BLaER1 (cell line): ENCODE results near the gene BPTF.
"Not testable (repeated sequence)": the region's sequence is repeated elsewhere in the genome, so short reads cannot be mapped to it uniquely, and the experiment has no call there.

Experiments used
- H3K27ac ChIP-seq: shearing (Covaris generic); formaldehyde crosslinking; 2 replicates; pipeline ENCODE4 v1.8.1; 2022
- H3K27me3 ChIP-seq: shearing (Covaris generic); formaldehyde crosslinking; 2 replicates; pipeline ENCODE4 v1.8.1; 2022
- H3K36me3 ChIP-seq: shearing (Covaris generic); formaldehyde crosslinking; 2 replicates; pipeline ENCODE4 v1.8.1; 2022
- H3K4me1 ChIP-seq: shearing (Covaris generic); formaldehyde crosslinking; 2 replicates; pipeline ENCODE4 v1.8.1; 2022
- H3K4me2 ChIP-seq: shearing (Covaris generic); formaldehyde crosslinking; 2 replicates; pipeline ENCODE4 v1.8.1; 2022
- H3K4me3 ChIP-seq: shearing (Covaris generic); formaldehyde crosslinking; 2 replicates; pipeline ENCODE4 v1.8.1; 2022
- H3K9ac ChIP-seq: shearing (Covaris generic); formaldehyde crosslinking; 2 replicates; pipeline ENCODE4 v1.8.1; 2022
- H3K9me3 ChIP-seq: shearing (Covaris generic); formaldehyde crosslinking; 2 replicates; pipeline ENCODE4 v1.8.1; 2022
- H4K20me1 ChIP-seq: shearing (Covaris generic); formaldehyde crosslinking; 2 replicates; pipeline ENCODE4 v1.8.1; 2022
- Cebpa-rat ChIP-seq: shearing (Covaris generic); IDR thresholded peaks from 2 replicates; pipeline ENCODE4 v1.8.1; 2022

Gene BPTF

GRCh38 chr17:67868176-67868575 lies 42.9 kb downstream of the BPTF start:
- H3K4me2 ChIP-seq, result no peak overlapping the region
- H3K9ac ChIP-seq, result no peak overlapping the region
- H3K9me3 ChIP-seq, result no peaks in the 10 kb centered on the region
- no peak overlapping the region for H3K27ac ChIP-seq
- peaks cover 89% of the 10 kb centered on the region for H4K20me1 ChIP-seq
- no peaks in the 10 kb centered on the region for H3K27me3 ChIP-seq
- no peak overlapping the region for H3K4me3 ChIP-seq
- H3K4me1 ChIP-seq, result no peaks in the 10 kb centered on the region
- peaks cover 67% of the 10 kb centered on the region for H3K36me3 ChIP-seq
- no peak for TF ChIP-seq Cebpa-rat

GRCh38 chr17:67879662-67880061 lies 54.4 kb downstream of the BPTF start:
- Histone ChIP-seq H3K36me3 (peaks cover 86% of the 10 kb centered on the region), H4K20me1 (peaks cover 84% of the 10 kb centered on the region), H3K4me1 (no peaks in the 10 kb centered on the region), H3K9me3 (peaks cover 5% of the 10 kb centered on the region; the same call in 1 of the 2 replicates), H3K27ac (no peak overlapping the region), H3K9ac (no peak overlapping the region), H3K4me2 (no peak overlapping the region), H3K27me3 (no peaks in the 10 kb centered on the region), H3K4me3 (no peak overlapping the region)
- TF ChIP-seq Cebpa-rat, result no peak

- Histone ChIP-seq H3K4me3 (no peak overlapping the region), H3K9me3 (peaks cover 5% of the 10 kb centered on the region; the same call in 1 of the 2 replicates), H3K27me3 (no peaks in the 10 kb centered on the region), H3K4me2 (no peak overlapping the region), H3K36me3 (peaks cover 88% of the 10 kb centered on the region), H3K4me1 (no peaks in the 10 kb centered on the region), H3K27ac (no peak overlapping the region), H4K20me1 (peaks cover 91% of the 10 kb centered on the region), H3K9ac (no peak overlapping the region)
- TF ChIP-seq Cebpa-rat, result no peak
Observed at GRCh38 chr17:67881083-67881482, 55.8 kb downstream of the BPTF start.

- H3K36me3 ChIP-seq, result peaks cover 89% of the 10 kb centered on the region
- no peaks in the 10 kb centered on the region for H3K9me3 ChIP-seq
- H3K4me3 ChIP-seq, result no peak overlapping the region
- no peak for TF ChIP-seq Cebpa-rat
- no peaks in the 10 kb centered on the region for H3K4me1 ChIP-seq
- no peak overlapping the region for H3K9ac ChIP-seq
- H3K27me3 ChIP-seq, result no peaks in the 10 kb centered on the region
- no peak overlapping the region for H3K4me2 ChIP-seq
- H4K20me1 ChIP-seq, result peaks cover 88% of the 10 kb centered on the region
- H3K27ac ChIP-seq, result no peak overlapping the region
Observed at GRCh38 chr17:67884741-67885140, 59.4 kb downstream of the BPTF start.

DNA sequence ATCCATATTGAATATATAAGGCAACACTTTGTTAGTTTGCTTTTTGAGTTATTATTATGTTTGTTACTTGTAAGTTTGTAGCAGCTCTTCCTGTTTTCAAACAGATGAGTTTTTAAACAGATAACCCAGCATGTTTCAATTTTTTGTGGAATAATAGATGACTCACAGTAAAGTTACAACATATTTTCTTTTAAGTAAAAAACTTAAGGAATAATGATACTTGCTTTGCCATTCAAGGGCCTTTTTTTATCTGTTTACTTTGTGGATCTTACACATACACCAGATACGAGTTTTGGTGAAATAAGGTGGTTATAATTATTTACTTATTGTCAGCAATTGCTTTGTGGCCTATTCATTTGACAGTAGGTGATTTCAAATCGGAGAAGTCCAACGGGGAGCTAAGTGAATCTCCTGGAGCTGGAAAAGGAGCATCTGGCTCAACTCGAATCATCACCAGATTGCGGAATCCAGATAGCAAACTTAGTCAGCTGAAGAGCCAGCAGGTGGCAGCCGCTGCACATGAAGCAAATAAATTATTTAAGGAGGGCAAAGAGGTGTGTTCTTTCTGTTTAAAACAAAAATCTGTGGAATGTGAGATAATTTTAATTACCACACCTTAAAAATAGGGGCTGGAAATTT lies 66.3 kb downstream of the BPTF start:
- Histone ChIP-seq H3K27ac (no peak overlapping the region), H3K4me2 (no peak overlapping the region), H3K9ac (no peak overlapping the region), H3K27me3 (no peaks in the 10 kb centered on the region), H3K4me1 (no peaks in the 10 kb centered on the region), H3K4me3 (no peak overlapping the region), H3K36me3 (peaks cover 93% of the 10 kb centered on the region), H3K9me3 (no peaks in the 10 kb centered on the region), H4K20me1 (peaks cover 43% of the 10 kb centered on the region)
- no peak for TF ChIP-seq Cebpa-rat

DNA sequence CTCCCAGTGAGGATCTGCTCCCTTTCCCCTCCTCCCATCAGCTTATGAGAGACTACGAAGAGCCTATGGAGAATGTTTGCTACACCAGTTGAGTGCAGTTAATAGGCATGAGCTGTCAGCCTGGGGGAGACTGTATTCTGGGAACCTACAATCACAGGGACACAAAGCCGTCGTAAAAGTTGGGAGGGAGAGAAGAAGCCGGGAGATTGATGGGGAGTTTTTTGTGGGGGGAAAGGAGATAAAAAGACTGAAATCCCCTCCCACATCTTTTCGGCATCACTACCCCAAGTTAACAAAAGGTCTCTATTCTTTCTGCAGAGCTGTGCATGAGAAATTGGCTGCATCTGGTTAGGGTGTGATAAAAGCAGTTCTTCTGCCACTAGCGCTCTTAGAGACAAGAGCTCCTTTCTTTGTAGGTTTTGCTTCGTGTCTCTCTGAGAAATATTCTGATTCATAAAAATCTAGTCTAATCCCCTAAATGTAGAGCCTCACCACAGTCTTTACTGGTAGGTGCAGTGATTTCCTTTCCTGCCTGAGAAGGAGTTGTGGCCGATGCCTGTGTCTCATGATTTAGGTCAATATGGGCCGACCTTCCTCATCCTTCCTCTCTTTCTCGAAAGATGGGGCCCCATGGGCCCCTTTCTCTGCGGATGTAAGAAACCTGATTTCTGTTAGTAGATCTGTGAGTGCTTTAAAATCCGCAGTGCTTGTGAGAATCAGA lies 77.4 kb downstream of the BPTF start:
- H3K36me3 ChIP-seq, result peaks cover 96% of the 10 kb centered on the region
- no peaks in the 10 kb centered on the region for H3K4me1 ChIP-seq
- no peak overlapping the region for H3K4me3 ChIP-seq
- no peak overlapping the region for H3K4me2 ChIP-seq
- H4K20me1 ChIP-seq, result peaks cover 7% of the 10 kb centered on the region; the same call in 1 of the 2 replicates
- H3K27me3 ChIP-seq, result no peaks in the 10 kb centered on the region
- no peak overlapping the region for H3K27ac ChIP-seq
- TF ChIP-seq Cebpa-rat, result no peak
- H3K9me3 ChIP-seq, result no peaks in the 10 kb centered on the region
- H3K9ac ChIP-seq, result no peak overlapping the region

GRCh38 chr17:67905298-67905697 lies 80.0 kb downstream of the BPTF start:
- not testable (repeated sequence) for H3K27ac ChIP-seq, H3K4me3 ChIP-seq, H3K4me2 ChIP-seq, H3K9me3 ChIP-seq, H3K9ac ChIP-seq, H3K4me1 ChIP-seq, H3K27me3 ChIP-seq
- 0 out of 2 replicates have a peak, but pooled peaks cover 13% of the 10 kb centered on the region for H4K20me1 ChIP-seq
- H3K36me3 ChIP-seq, result peaks cover 95% of the 10 kb centered on the region

- peaks cover 24% of the 10 kb centered on the region for H4K20me1 ChIP-seq
- not testable (repeated sequence) for H3K4me2 ChIP-seq, H3K27me3 ChIP-seq, H3K4me3 ChIP-seq, H3K9ac ChIP-seq, H3K4me1 ChIP-seq, H3K27ac ChIP-seq, H3K9me3 ChIP-seq
- peaks cover 96% of the 10 kb centered on the region for H3K36me3 ChIP-seq
Observed at GRCh38 chr17:67910117-67910803, 85.0 kb downstream of the BPTF start.

- H3K9me3 ChIP-seq, result no peaks in the 10 kb centered on the region
- H3K27me3 ChIP-seq, result no peaks in the 10 kb centered on the region
- peaks cover 34% of the 10 kb centered on the region for H4K20me1 ChIP-seq
- no peak overlapping the region for H3K27ac ChIP-seq
- H3K9ac ChIP-seq, result no peak overlapping the region
- TF ChIP-seq Cebpa-rat, result no peak
- H3K4me2 ChIP-seq, result no peak overlapping the region
- no peak overlapping the region for H3K4me3 ChIP-seq
- H3K36me3 ChIP-seq, result peaks cover 96% of the 10 kb centered on the region
- H3K4me1 ChIP-seq, result peaks cover 11% of the 10 kb centered on the region
Observed at GRCh38 chr17:67911059-67911782, 85.9 kb downstream of the BPTF start.
